ENCODE results near the gene RBM8A. TPM values are rescaled to one million over a fixed set of nuclear protein-coding genes. Genes with fewer than 3 reads are reported as not detected.

Gene RBM8A
- total and polyA plus RNA-seq, 7 donors = 77.8 to 138 (median 97.9) TPM

DNA sequence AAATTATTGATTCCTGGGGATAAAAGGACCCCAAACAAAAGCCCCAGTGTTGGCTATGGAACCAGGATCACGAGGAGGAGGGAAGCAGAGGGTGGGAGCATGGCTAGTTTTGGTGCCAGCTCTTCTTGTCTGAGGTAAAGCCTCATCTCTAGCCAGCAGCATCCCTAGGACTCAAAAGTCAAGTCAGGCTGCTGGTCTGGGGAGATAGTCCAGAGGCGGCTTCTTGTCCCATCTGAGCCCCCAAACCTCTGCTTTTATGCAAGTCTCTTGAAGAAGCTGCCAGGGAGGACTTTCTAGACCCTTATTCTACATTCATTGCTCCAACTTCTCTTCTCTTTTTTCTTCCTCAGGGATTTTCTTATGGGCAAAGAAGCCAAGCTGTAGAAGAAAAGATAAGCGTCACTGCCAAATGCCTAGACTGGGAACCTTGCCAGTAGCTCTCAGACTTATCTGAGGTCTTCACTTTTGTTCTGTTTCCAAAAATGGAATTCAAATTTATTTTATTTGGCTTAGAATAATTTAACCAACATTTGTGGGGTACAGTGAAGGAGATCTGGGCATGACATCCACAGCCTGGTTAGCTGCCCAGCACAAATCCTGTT lies 34.7 kb downstream of the RBM8A start:
- TF ChIP-seq EP300 (IDR thresholded peaks at IDR 0.05) (no peak), POLR2AphosphoS5 (IDR thresholded peaks at IDR 0.05) (no peak), POLR2A (IDR thresholded peaks at IDR 0.05) (no peak)
- TF ChIP-seq, protein P1, sequence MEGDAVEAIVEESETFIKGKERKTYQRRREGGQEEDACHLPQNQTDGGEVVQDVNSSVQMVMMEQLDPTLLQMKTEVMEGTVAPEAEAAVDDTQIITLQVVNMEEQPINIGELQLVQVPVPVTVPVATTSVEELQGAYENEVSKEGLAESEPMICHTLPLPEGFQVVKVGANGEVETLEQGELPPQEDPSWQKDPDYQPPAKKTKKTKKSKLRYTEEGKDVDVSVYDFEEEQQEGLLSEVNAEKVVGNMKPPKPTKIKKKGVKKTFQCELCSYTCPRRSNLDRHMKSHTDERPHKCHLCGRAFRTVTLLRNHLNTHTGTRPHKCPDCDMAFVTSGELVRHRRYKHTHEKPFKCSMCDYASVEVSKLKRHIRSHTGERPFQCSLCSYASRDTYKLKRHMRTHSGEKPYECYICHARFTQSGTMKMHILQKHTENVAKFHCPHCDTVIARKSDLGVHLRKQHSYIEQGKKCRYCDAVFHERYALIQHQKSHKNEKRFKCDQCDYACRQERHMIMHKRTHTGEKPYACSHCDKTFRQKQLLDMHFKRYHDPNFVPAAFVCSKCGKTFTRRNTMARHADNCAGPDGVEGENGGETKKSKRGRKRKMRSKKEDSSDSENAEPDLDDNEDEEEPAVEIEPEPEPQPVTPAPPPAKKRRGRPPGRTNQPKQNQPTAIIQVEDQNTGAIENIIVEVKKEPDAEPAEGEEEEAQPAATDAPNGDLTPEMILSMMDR (IDR thresholded peaks at IDR 0.05) = no peak
- Histone ChIP-seq H3K4me1 (peaks cover 0 to 21% (median 18%) of the 10 kb centered on the region in 4 donors), H3K27me3 (no peaks in the 10 kb centered on the region), H3K9me3 (no peaks in the 10 kb centered on the region), H3K36me3 (no peaks in the 10 kb centered on the region), H3K27ac (peak overlapping the region; percentile 78 to 86 (median 78)), H3K4me3 (peak overlapping the region in 1 of 4 donors; percentile 24)
- intact Hi-C loops (cut with DNase I) = loop anchor here (1.0 to 5.0 kb wide), 4 partner anchors 18 to 121 kb away; partner anchors contain the start of genes ITGA10 and PIAS3
- WGBS, 2 donors = 61 to 70% methylated on average over 3 of the region's 3 CpGs
- DNase-seq = no peak

DNA sequence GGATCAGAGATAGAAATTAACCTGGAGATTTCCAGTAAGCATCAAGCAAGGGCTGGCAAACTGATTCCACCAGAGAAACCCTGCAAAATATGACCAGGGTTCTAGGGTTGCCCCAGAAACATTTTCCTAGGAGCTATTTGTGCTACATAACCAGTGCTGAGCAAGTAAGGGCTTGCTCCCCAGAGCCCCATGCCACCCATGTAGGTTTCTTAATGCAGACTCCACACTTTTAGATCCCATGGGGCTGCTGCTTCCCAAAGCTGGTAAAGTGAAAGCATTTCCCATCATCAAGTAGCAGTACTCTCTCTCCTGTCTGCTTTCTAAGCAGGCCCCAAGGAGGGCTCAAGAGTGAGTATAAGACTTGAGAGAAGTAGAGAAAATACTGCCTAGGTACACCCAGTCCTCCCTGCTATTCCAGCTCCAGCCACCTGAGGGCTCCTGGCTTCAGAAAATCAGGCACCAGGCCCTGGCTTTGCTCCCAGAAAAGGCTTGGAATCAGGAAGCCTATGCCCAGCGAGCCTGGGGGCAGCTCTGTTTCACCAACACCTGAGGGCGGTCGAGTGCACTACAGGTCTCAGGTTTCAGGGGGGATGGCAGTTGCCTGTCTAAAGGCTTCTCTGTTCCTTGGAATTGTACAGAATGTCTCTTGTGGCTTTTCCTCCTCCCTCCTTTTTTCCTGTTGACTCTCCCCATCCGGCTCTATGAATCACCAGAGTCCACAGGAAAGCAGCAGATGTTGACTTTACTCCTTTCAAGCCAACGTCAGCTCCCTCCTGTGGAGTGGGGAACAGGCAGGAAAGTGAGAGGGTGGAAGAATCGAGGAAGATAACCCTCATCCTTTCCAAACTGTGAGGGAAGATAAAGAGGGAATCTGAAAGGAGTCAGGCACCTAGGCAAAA lies 35.4 kb downstream of the RBM8A start:
- TF ChIP-seq, protein P1 (IDR thresholded peaks at IDR 0.05) = peak; percentile 93 to 98 (median 96)
- TF ChIP-seq EP300 (IDR thresholded peaks at IDR 0.05) (peak in 1 of 4 donors; percentile 31), POLR2AphosphoS5 (IDR thresholded peaks at IDR 0.05) (peak; percentile 26 to 72 (median 67)), POLR2A (IDR thresholded peaks at IDR 0.05) (no peak)
- DNase-seq = peak; percentile 98
- Histone ChIP-seq H3K36me3 (no peaks in the 10 kb centered on the region), H3K27ac (peak overlapping the region; percentile 78 to 86 (median 78)), H3K27me3 (no peaks in the 10 kb centered on the region), H3K9me3 (no peaks in the 10 kb centered on the region), H3K4me1 (peaks cover 0 to 21% (median 18%) of the 10 kb centered on the region in 4 donors), H3K4me3 (peak overlapping the region in 2 of 4 donors; percentile 14 to 24)
- WGBS, 2 donors = 4 to 20% methylated on average over 6 of the region's 6 CpGs
- intact Hi-C loops (cut with DNase I) = loop anchor here (1.0 to 5.0 kb wide), 4 partner anchors 18 to 121 kb away; partner anchors contain the start of genes ITGA10 and PIAS3

DNA sequence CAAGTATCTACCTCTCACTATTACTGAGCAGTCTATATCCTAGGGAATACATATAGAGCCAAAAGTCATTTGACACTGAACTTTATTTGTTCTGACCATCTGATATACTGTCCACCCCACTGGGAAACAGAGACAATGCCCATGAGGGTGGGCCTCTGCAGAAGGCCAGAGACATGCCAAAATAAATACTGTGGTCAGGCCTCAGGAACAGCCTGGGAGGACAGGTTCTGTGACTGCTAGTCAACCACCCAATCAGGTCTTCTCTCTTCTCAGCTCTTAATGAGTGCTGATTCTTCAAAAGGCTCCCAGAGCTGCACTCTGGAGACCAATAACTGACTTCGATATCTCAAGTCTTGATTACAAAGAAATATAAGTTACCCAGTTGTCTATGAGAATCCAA lies 36.1 kb downstream of the RBM8A start:
- H3K27me3 ChIP-seq = no peaks in the 10 kb centered on the region
- peak overlapping the region; percentile 78 to 86 (median 78) for H3K27ac ChIP-seq
- no peak for DNase-seq
- intact Hi-C loops (cut with DNase I) = loop anchor here (5.0 kb wide), 1 partner anchor 34 kb away; the partner anchor contains the start of gene PIAS3
- no peak for TF ChIP-seq EP300 (IDR thresholded peaks at IDR 0.05)
- 16 to 66% methylated on average over 1 of the region's 1 CpG for WGBS, 2 donors
- H3K4me1 ChIP-seq = peaks cover 0 to 21% (median 19%) of the 10 kb centered on the region in 4 donors
- no peak overlapping the region for H3K4me3 ChIP-seq
- H3K9me3 ChIP-seq = no peaks in the 10 kb centered on the region
- no peaks in the 10 kb centered on the region for H3K36me3 ChIP-seq

- Histone ChIP-seq H3K36me3 (no peaks in the 10 kb centered on the region), H3K4me1 (peaks cover 0 to 27% (median 26%) of the 10 kb centered on the region in 4 donors), H3K9me3 (no peaks in the 10 kb centered on the region), H3K27ac (no peak overlapping the region), H3K27me3 (no peaks in the 10 kb centered on the region), H3K4me3 (no peak overlapping the region)
- TF ChIP-seq POLR2AphosphoS5 (IDR thresholded peaks at IDR 0.05) = no peak
- DNase-seq = no peak
- intact Hi-C loops (cut with DNase I) = loop anchor here (5.0 kb wide), 1 partner anchor 32 kb away; the partner anchor contains the start of gene PIAS3
- 94 to 95% methylated on average over 3 of the region's 3 CpGs for WGBS, 2 donors
Observed at GRCh38 chr1:145889722-145890121, 37.6 kb downstream of the RBM8A start.

GRCh38 chr1:145887631-145888030 lies 39.7 kb downstream of the RBM8A start:
- intact Hi-C loops (cut with DNase I) = no loop called here
- Histone ChIP-seq H3K4me1 (peaks cover 0 to 23% (median 21%) of the 10 kb centered on the region in 4 donors), H3K9me3 (no peaks in the 10 kb centered on the region), H3K27ac (no peak overlapping the region), H3K36me3 (no peaks in the 10 kb centered on the region), H3K4me3 (no peak overlapping the region), H3K27me3 (no peaks in the 10 kb centered on the region)
- no peak for TF ChIP-seq POLR2AphosphoS5 (IDR thresholded peaks at IDR 0.05)
- TF ChIP-seq EP300 (IDR thresholded peaks at IDR 0.05) = no peak
- TF ChIP-seq POLR2A (IDR thresholded peaks at IDR 0.05) = no peak
- TF ChIP-seq, protein P1 (IDR thresholded peaks at IDR 0.05) = no peak
- DNase-seq = no peak
- WGBS, 2 donors = 67 to 86% methylated on average over 5 of the region's 5 CpGs
